Prostate gland (tissue), 2 donors: ENCODE data around the gene DGCR8.

Experiments
- CTCF ChIP-seq, 4 experiments: fragments of 200-600 bp in 2 of 4; fragments of 450-650 bp in 2 of 4; sonication (generic) in 2 of 4; IDR thresholded peaks; 1 replicate in 3 of 4; 2 replicates in 1 of 4; pipeline ENCODE4 v1.5.1; 2016 to 2019; ENCODE audit warnings: antibody characterized with exemption in 4 of 4, mild to moderate bottlenecking in 2 of 4, moderate library complexity in 2 of 4
- POLR2AphosphoS5 ChIP-seq: sonication (generic); formaldehyde crosslinking; IDR thresholded peaks from one replicate; pipeline ENCODE4 v1.6.1; 2017; ENCODE audit warnings: antibody characterized with exemption

- TF ChIP-seq CTCF (IDR thresholded peaks at IDR 0.05) (no peak), POLR2AphosphoS5 (no peak)
Measured at GRCh38 chr22:20032407-20032991, 47.5 kb upstream of the DGCR8 start.
